AG09319 (cell line): ENCODE measurements around the gene SERPINA4.

Experiments used
- DNase-seq: peaks from one replicate; pipeline ENCODE4 v3.0.0-alpha.2; 2010; ENCODE audit warnings: low read depth; ENCODE audit errors: extremely low read depth
- CTCF ChIP-seq: IDR thresholded peaks from 2 replicates; pipeline ENCODE4 v1.5.1; 2011; ENCODE audit warnings: low read depth, mild to moderate bottlenecking, inconsistent platforms, low read length, moderate library complexity

The SERPINA4 gene

DNA sequence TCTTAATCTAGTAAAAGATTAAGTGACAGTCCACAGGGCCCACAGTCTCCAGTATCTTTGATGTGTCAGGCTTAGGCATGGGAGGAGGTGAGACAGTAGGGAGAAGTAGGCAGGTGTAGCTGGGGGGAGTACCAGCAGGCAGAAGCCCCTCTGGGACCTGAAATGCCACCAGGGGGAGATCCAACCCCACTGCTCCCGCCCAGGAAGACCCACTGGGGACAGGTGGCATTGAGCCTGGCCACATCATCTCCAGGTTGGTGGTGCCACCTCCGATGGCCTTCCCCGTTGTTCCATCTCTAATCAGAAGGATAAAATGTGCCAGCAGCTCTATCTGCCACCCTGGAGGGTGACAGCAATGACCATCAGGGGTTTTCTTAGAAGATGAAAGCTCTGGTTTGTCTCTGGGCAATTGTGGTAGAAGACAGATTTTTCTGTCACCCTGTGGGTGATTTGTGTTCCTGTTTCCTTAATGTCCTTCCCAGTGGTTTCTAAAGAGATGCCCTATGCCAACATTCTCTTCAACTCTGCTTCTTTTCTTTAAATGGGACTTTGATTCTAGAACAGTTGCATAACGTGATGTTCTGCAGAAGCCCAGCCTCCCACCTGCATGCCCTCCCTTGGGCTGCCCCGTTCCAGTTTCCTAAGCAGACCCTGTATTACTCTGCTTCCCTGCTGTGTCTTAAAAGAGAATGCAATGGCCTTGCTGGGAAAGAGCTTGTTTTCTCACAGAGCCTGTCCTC lies 39.7 kb upstream of the SERPINA4 start:
- no peak for DNase-seq
- TF ChIP-seq CTCF = no peak

- DNase-seq = no peak
Measured at GRCh38 chr14:94522115-94522724, 39.0 kb upstream of the SERPINA4 start.

DNA sequence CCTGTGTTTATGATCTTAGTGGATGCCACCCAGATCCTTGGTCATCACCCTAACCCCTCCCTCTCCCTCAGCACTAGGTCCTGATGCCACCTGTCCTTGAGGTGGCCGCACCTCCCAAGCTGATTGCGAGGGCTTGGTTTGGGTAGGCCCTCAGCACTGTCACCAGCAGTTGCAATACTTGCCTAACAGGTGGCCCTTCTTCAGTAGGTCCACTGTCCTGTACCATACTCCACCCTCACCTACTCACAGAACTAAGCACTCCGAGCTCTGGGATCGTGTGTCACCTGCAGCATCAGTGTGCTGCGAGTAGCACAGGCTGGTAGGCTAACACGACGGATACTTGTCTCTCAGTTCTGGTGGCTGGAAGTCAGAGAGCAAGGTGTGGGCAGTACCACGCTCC lies 38.0 kb upstream of the SERPINA4 start:
- no peak for TF ChIP-seq CTCF
- no peak for DNase-seq

More at GRCh38 chr14:94522115-94522724, 39.0 kb upstream of the SERPINA4 start:
- no peak for TF ChIP-seq CTCF

GRCh38 chr14:94524093-94524492 lies 37.1 kb upstream of the SERPINA4 start:
- no peak for DNase-seq
- no peak for TF ChIP-seq CTCF

DNA sequence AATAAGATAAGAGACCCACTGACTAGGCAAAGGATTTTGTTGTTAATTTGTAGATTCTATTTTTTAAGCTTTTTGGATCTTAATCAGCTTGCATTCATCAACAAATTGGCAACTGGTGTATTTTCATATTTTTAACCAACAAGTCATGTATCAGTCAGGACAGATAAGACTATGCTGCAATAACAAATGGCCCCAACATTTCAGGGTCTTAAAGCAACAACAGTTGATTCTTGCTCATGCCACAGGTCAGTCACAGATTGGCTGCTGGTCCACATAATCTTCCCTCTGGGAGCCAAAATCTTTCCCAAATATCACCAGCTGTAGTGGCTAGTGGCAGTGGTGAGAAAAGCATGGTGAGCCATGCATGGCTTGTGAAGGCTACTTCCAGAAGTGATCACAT lies 30.1 kb upstream of the SERPINA4 start:
- no peak for TF ChIP-seq CTCF
- no peak for DNase-seq

GRCh38 chr14:94532447-94532846 lies 28.8 kb upstream of the SERPINA4 start:
- DNase-seq = no peak
- no peak for TF ChIP-seq CTCF

- no peak for DNase-seq
- TF ChIP-seq CTCF = no peak
Measured at GRCh38 chr14:94535506-94535905, 25.7 kb upstream of the SERPINA4 start.
